ENCODE results near the gene NPM3. TPM values are rescaled to one million over a fixed set of nuclear protein-coding genes. Genes with fewer than 3 reads are reported as not detected.

NPM3 gene
- total RNA-seq, 4 donors from 2014 or later = 9.0 to 27.3 (median 20.7) TPM

- intact Hi-C loops (cut with DNase I) = no loop called here
- no peak for TF ChIP-seq POLR2A (IDR thresholded peaks at IDR 0.05)
- no peak for TF ChIP-seq CTCF (IDR thresholded peaks at IDR 0.05)
- 23 to 39% methylated on average over 2 of the region's 2 CpGs for WGBS, 2 donors
Observed at GRCh38 chr10:101758858-101759257, 24.4 kb downstream of the NPM3 start.

GRCh38 chr10:101752241-101752640, 31.0 kb downstream of the NPM3 start:
- intact Hi-C loops (cut with DNase I) = no loop called here
- H3K4me3 ChIP-seq (replicated peaks in 1 of 3) = no peak overlapping the region
- WGBS, 2 donors = 76 to 91% methylated on average over 3 of the region's 3 CpGs

More at GRCh38 chr10:101758858-101759257, 24.4 kb downstream of the NPM3 start:
- no peak overlapping the region for H3K27ac ChIP-seq
- H3K4me3 ChIP-seq (replicated peaks in 1 of 3) = no peak overlapping the region
- H3K36me3 ChIP-seq = no peaks in the 10 kb centered on the region
- H3K27me3 ChIP-seq = no peaks in the 10 kb centered on the region
- DNase-seq = no peak
- no peaks in the 10 kb centered on the region for H3K4me1 ChIP-seq
- no peaks in the 10 kb centered on the region for H3K9me3 ChIP-seq

GRCh38 chr10:101749047-101750016, 33.9 kb downstream of the NPM3 start:
- DNase-seq = no peak
- TF ChIP-seq CTCF (IDR thresholded peaks at IDR 0.05) (no peak), POLR2A (IDR thresholded peaks at IDR 0.05) (no peak)
- H3K36me3 ChIP-seq = no peaks in the 10 kb centered on the region
- no peaks in the 10 kb centered on the region for H3K4me1 ChIP-seq
- intact Hi-C loops (cut with DNase I) = no loop called here
- no peak overlapping the region for H3K27ac ChIP-seq
- no peaks in the 10 kb centered on the region for H3K27me3 ChIP-seq
- H3K4me3 ChIP-seq (replicated peaks in 1 of 3) = no peak overlapping the region
- no peaks in the 10 kb centered on the region for H3K9me3 ChIP-seq
- WGBS, 2 donors = 69 to 70% methylated on average over 19 of the region's 19 CpGs

More at GRCh38 chr10:101752241-101752640, 31.0 kb downstream of the NPM3 start:
- H3K4me1 ChIP-seq = no peaks in the 10 kb centered on the region
- no peaks in the 10 kb centered on the region for H3K9me3 ChIP-seq
- TF ChIP-seq POLR2A (IDR thresholded peaks at IDR 0.05) (no peak), CTCF (IDR thresholded peaks at IDR 0.05) (no peak)
- no peak overlapping the region for H3K27ac ChIP-seq
- DNase-seq = no peak
- no peaks in the 10 kb centered on the region for H3K36me3 ChIP-seq
- no peaks in the 10 kb centered on the region for H3K27me3 ChIP-seq

GRCh38 chr10:101748496-101748895, 34.8 kb downstream of the NPM3 start:
- 71% methylated on average over 3 of the region's 3 CpGs for WGBS, 2 donors
- no peaks in the 10 kb centered on the region for H3K9me3 ChIP-seq
- no peak overlapping the region for H3K4me3 ChIP-seq (replicated peaks in 1 of 3)
- no peak for TF ChIP-seq POLR2A (IDR thresholded peaks at IDR 0.05)
- no peak for TF ChIP-seq CTCF (IDR thresholded peaks at IDR 0.05)
- H3K4me1 ChIP-seq = no peaks in the 10 kb centered on the region
- no peaks in the 10 kb centered on the region for H3K36me3 ChIP-seq
- DNase-seq = no peak
- intact Hi-C loops (cut with DNase I) = no loop called here
- no peaks in the 10 kb centered on the region for H3K27me3 ChIP-seq
- H3K27ac ChIP-seq = no peak overlapping the region

- intact Hi-C loops (cut with DNase I) = no loop called here
- Histone ChIP-seq H3K27me3 (no peaks in the 10 kb centered on the region), H3K36me3 (no peaks in the 10 kb centered on the region), H3K4me1 (no peaks in the 10 kb centered on the region), H3K9me3 (no peaks in the 10 kb centered on the region), H3K27ac (no peak overlapping the region), H3K4me3 (replicated peaks in 1 of 3) (no peak overlapping the region)
- WGBS, 2 donors = 52 to 55% methylated on average over 9 of the region's 9 CpGs
- DNase-seq = no peak
- TF ChIP-seq CTCF (IDR thresholded peaks at IDR 0.05) = no peak
- no peak for TF ChIP-seq POLR2A (IDR thresholded peaks at IDR 0.05)
Observed at GRCh38 chr10:101745074-101745696, 38.1 kb downstream of the NPM3 start.
